ENCODE data around the gene ALCAM.

Gene ALCAM

GRCh38 chr3:105606016-105606415, 239.3 kb downstream of the ALCAM start:
- H3K4me3 ChIP-seq (ENCODE audit: low read depth, low read length), result no peak overlapping the region
- no peak for TF ChIP-seq CTCF (conservative IDR thresholded peaks at IDR 0.05; ENCODE audit: low read depth, low read length)
- peak; percentile 55 for DNase-seq (ENCODE audit: low read depth)

- TF ChIP-seq CTCF (conservative IDR thresholded peaks at IDR 0.05; ENCODE audit: low read depth, low read length), result no peak
- no peak for DNase-seq (ENCODE audit: low read depth)
- H3K4me3 ChIP-seq (ENCODE audit: low read depth, low read length), result no peak overlapping the region
Observed at GRCh38 chr3:105608623-105609022, 241.9 kb downstream of the ALCAM start.

- TF ChIP-seq CTCF (conservative IDR thresholded peaks at IDR 0.05; ENCODE audit: low read depth, low read length), result no peak
- DNase-seq (ENCODE audit: low read depth), result no peak
- H3K4me3 ChIP-seq (ENCODE audit: low read depth, low read length), result no peak overlapping the region
Observed at GRCh38 chr3:105610473-105610872, 243.8 kb downstream of the ALCAM start.

- DNase-seq (ENCODE audit: low read depth), result no peak
- no peak for TF ChIP-seq CTCF (conservative IDR thresholded peaks at IDR 0.05; ENCODE audit: low read depth, low read length)
Observed at GRCh38 chr3:105611304-105612192, 244.8 kb downstream of the ALCAM start.

GRCh38 chr3:105613120-105613519, 246.4 kb downstream of the ALCAM start:
- no peak overlapping the region for H3K4me3 ChIP-seq (ENCODE audit: low read depth, low read length)
- TF ChIP-seq CTCF (conservative IDR thresholded peaks at IDR 0.05; ENCODE audit: low read depth, low read length), result no peak
- DNase-seq (ENCODE audit: low read depth), result no peak

More at GRCh38 chr3:105611304-105612192, 244.8 kb downstream of the ALCAM start:
- H3K4me3 ChIP-seq (ENCODE audit: low read depth, low read length), result no peak overlapping the region

GRCh38 chr3:105614288-105615030, 247.8 kb downstream of the ALCAM start:
- no peak overlapping the region for H3K4me3 ChIP-seq (ENCODE audit: low read depth, low read length)
- TF ChIP-seq CTCF (conservative IDR thresholded peaks at IDR 0.05; ENCODE audit: low read depth, low read length), result no peak
- DNase-seq (ENCODE audit: low read depth), result peak; percentile 18
